ENCODE data around the gene ASAP3. TPM values are rescaled to one million over a fixed set of nuclear protein-coding genes. Genes with fewer than 3 reads are reported as not detected.

The ASAP3 gene
- total and polyA plus RNA-seq, 9 of the 15 experiments (the other 6 are each of a cell fraction or from before 2014, with no cell fraction given) = 1.7 to 31.2 (median 17.4) TPM

GRCh38 chr1:23478896-23479665, 4.9 kb downstream of the ASAP3 start (continued):
- TF ChIP-seq SRSF9 (IDR thresholded peaks at IDR 0.05; ENCODE audit: borderline replicate concordance, low read depth, low read length) (no peak), E2F3 (CRISPR knock-in tag; IDR thresholded peaks at IDR 0.05) (peak; percentile 16; the same call in 1 of the 2 replicates), ZKSCAN8 (CRISPR knock-in tag; IDR thresholded peaks at IDR 0.05) (no peak), CEBPG (CRISPR knock-in tag; IDR thresholded peaks at IDR 0.05) (peak; percentile 86), CEBPG (tag; conservative IDR thresholded peaks at IDR 0.05 in 1 of 2, IDR thresholded peaks at IDR 0.05 in 1 of 2) (no peak; a peak in 2 of 4 replicates), SMARCB1 (IDR thresholded peaks at IDR 0.05; ENCODE audit: insufficient read length, low read depth) (no peak), NR0B1 (IDR thresholded peaks at IDR 0.05; ENCODE audit: partially characterized antibody) (no peak), SUPT5H (IDR thresholded peaks at IDR 0.05) (no peak; the same call in 1 of the 2 replicates), ZNF57 (CRISPR knock-in tag; IDR thresholded peaks at IDR 0.05) (no peak), EGR1 (conservative IDR thresholded peaks at IDR 0.05) (no peak; the same call in 1 of the 2 replicates), FIP1L1 (IDR thresholded peaks at IDR 0.05; ENCODE audit: low read depth, low read length, poor library complexity, severe bottlenecking) (no peak), ZNF79 (CRISPR knock-in tag; IDR thresholded peaks at IDR 0.05; ENCODE audit: low read depth) (no peak), NR4A1 (CRISPR knock-in tag; IDR thresholded peaks at IDR 0.05) (no peak), NR4A1 (tag; IDR thresholded peaks at IDR 0.05) (peak; percentile 59; the same call in 1 of the 2 replicates), ZNF830 (CRISPR knock-in tag; IDR thresholded peaks at IDR 0.05) (no peak), MEIS2 (IDR thresholded peaks at IDR 0.05; ENCODE audit: partially characterized antibody) (peak; percentile 97), MLLT1 (IDR thresholded peaks at IDR 0.05) (no peak), NR2C2 (CRISPR knock-in tag; IDR thresholded peaks at IDR 0.05) (no peak), NR2C2 (tag; IDR thresholded peaks at IDR 0.05) (peak; percentile 93), MBD2 (IDR thresholded peaks at IDR 0.05; ENCODE audit: borderline replicate concordance, low read depth) (peak; percentile 17; the same call in 1 of the 2 replicates), SIN3A (IDR thresholded peaks at IDR 0.05; ENCODE audit: borderline replicate concordance in 2 of 2, control insufficient read depth in 1 of 2, low read depth in 2 of 2, low read length in 2 of 2) (peak in 1 of 2 experiments; percentile 49; a peak in 1 of 4 replicates)
- TF ChIP-seq, protein P1, sequence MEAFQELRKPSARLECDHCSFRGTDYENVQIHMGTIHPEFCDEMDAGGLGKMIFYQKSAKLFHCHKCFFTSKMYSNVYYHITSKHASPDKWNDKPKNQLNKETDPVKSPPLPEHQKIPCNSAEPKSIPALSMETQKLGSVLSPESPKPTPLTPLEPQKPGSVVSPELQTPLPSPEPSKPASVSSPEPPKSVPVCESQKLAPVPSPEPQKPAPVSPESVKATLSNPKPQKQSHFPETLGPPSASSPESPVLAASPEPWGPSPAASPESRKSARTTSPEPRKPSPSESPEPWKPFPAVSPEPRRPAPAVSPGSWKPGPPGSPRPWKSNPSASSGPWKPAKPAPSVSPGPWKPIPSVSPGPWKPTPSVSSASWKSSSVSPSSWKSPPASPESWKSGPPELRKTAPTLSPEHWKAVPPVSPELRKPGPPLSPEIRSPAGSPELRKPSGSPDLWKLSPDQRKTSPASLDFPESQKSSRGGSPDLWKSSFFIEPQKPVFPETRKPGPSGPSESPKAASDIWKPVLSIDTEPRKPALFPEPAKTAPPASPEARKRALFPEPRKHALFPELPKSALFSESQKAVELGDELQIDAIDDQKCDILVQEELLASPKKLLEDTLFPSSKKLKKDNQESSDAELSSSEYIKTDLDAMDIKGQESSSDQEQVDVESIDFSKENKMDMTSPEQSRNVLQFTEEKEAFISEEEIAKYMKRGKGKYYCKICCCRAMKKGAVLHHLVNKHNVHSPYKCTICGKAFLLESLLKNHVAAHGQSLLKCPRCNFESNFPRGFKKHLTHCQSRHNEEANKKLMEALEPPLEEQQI (IDR thresholded peaks at IDR 0.05) = no peak
- TF ChIP-seq, protein P2, sequence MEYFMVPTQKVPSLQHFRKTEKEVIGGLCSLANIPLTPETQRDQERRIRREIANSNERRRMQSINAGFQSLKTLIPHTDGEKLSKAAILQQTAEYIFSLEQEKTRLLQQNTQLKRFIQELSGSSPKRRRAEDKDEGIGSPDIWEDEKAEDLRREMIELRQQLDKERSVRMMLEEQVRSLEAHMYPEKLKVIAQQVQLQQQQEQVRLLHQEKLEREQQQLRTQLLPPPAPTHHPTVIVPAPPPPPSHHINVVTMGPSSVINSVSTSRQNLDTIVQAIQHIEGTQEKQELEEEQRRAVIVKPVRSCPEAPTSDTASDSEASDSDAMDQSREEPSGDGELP (CRISPR knock-in tag; IDR thresholded peaks at IDR 0.05; ENCODE audit: borderline replicate concordance) = peak; percentile 87
